ENCODE data around the gene PLEKHO2. TPM values are rescaled to one million over a fixed set of nuclear protein-coding genes. Genes with fewer than 3 reads are reported as not detected.
"Not testable (repeated sequence)": the region's sequence is repeated elsewhere in the genome, so short reads cannot be mapped to it uniquely, and the experiment has no call there.

Gene PLEKHO2, protein sequence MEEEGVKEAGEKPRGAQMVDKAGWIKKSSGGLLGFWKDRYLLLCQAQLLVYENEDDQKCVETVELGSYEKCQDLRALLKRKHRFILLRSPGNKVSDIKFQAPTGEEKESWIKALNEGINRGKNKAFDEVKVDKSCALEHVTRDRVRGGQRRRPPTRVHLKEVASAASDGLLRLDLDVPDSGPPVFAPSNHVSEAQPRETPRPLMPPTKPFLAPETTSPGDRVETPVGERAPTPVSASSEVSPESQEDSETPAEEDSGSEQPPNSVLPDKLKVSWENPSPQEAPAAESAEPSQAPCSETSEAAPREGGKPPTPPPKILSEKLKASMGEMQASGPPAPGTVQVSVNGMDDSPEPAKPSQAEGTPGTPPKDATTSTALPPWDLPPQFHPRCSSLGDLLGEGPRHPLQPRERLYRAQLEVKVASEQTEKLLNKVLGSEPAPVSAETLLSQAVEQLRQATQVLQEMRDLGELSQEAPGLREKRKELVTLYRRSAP
- 10.1 and 12.0 TPM in 2 replicates for total RNA-seq (2014; rRNA removed; shearing (Covaris generic))
- 21.3 and 24.5 TPM in 2 replicates for total RNA-seq (2022)
- Bru-seq, nascent RNA = percentile 74 among the genes with signal in this experiment
- BruChase-seq, experiment 1, labeled RNA remaining after a 6-hour chase = percentile 94 among the genes with signal in this experiment
- percentile 86 among the genes with signal in this experiment for BruChase-seq, experiment 2, labeled RNA remaining after a 2-hour chase
- long read RNA-seq, transcript PLEKHO2-201 (6 exons, 3,720 nt) = major isoform, 6 of 23 reads
- long read RNA-seq, partial matches to known transcripts = 14 of 23 reads
- long read RNA-seq, other reads (novel, unspliced or antisense) = 3 of 23 reads

DNA sequence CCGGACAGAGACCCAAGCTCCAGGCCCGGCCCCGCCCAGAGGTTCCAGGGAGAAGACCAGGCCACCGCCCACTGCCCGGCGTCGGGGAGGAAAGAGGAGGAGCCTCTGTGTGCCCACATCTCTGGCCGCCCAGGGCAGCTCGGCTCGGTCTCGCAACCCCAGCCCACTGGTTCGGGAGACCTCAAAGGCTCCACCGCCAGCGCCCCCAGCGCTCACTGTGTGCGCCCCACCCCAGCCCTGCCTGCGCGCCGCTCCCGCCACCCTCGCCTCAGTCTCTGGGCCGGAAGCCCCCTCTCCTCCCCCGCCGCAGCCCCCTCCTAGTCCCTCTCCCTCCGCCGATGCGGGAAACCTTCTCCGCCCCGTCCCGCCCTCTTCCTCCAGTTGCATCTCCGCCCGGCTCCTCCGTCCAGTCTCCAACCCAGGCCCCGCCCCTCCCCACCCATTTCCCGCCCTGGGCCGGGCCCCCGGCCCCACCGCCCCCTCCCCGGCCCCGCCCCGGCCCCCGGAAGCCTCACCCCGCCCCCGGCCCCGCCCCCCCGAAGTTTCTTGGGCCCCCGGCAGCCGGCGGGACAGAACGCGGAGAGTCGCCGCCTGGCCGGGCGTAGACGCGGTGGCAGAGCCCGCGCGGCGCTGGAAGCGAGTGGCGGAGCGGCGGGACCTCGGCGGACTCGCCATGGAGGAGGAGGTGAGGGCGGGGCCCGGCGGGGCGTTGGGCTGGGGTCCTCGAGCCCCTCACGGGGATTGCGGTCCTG lies at the start of gene PLEKHO2:
Gene PLEKHO2 (plus strand): TSS at position 572 of the 752 bp plus-strand sequence. CDS start 102 bp downstream, at position 674.
- Histone ChIP-seq H3K4me2 (ENCODE audit: low read length) (peak within 1 kb of the TSS; percentile 95), H3K9me2 (ENCODE audit: insufficient read depth, low read length) (no peaks in the 10 kb centered on the region), H3K27ac (ENCODE audit: low read depth, low read length, poor library complexity, severe bottlenecking) (peak within 1 kb of the TSS; percentile 56), H3K79me2 (ENCODE audit: insufficient read depth, low read depth, low read length) (peaks cover 31% of the 10 kb centered on the region), H3K4me1 (ENCODE audit: insufficient read depth, low read length, poor library complexity, severe bottlenecking) (peaks cover 64% of the 10 kb centered on the region), H3K9me3 (ENCODE audit: low read length) (no peaks in the 10 kb centered on the region), H4K20me1 (ENCODE audit: insufficient read depth, low read length) (0 out of 2 replicates have a peak, but pooled peaks cover 4% of the 10 kb centered on the region), H2AFZ (ENCODE audit: low read length) (peak within 1 kb of the TSS; percentile 65; the same call in 1 of the 2 replicates), H3K4me3 (ENCODE audit: low read depth, low read length, poor library complexity, severe bottlenecking) (peak within 1 kb of the TSS; percentile 92), H3K36me3 (ENCODE audit: insufficient read depth, low read length) (no peaks in the 10 kb centered on the region)
- ChIA-PET POLR2A (interaction anchor here (0.5 to 1.6 kb wide), 6 partner anchors 16 to 1757 kb away, joined by 3 to 11 read pairs (median 4); partner anchors contain the start of gene PIF1), CTCF (ENCODE audit: unreplicated experiment) (no interaction called here)
- TF ChIP-seq EZH2phosphoT487 (IDR thresholded peaks at IDR 0.05; ENCODE audit: borderline replicate concordance, low read depth, low read length) = no peak
- peak; percentile 59 for TF ChIP-seq CTCF (conservative IDR thresholded peaks at IDR 0.05; ENCODE audit: low read length)
- DNase-seq (ENCODE audit: low spot score) = peak; percentile 94
- BruUV-seq (replicated peaks) = no TSS peak
- intact Hi-C loops (cut with micrococcal nuclease; ENCODE audit: unreplicated experiment) = loop anchor here (1.0 to 5.0 kb wide), 3 partner anchors 17 to 186 kb away; partner anchors contain the start of genes MTFMT and PIF1

- H3K9me3 ChIP-seq (ENCODE audit: low read length) = no peaks in the 10 kb centered on the region
- H3K4me3 ChIP-seq (ENCODE audit: low read depth, low read length, poor library complexity, severe bottlenecking) = no peak overlapping the region
- POLR2A ChIA-PET = interaction anchor here (0.7 kb wide), 2 partner anchors 136 to 416 kb away, joined by 4 to 6 read pairs; no protein-coding TSS in a partner anchor
- BruUV-seq (replicated peaks) = no TSS peak
- H3K36me3 ChIP-seq (ENCODE audit: insufficient read depth, low read length) = no peaks in the 10 kb centered on the region
- TF ChIP-seq EZH2phosphoT487 (IDR thresholded peaks at IDR 0.05; ENCODE audit: borderline replicate concordance, low read depth, low read length) (no peak), CTCF (conservative IDR thresholded peaks at IDR 0.05; ENCODE audit: low read length) (no peak)
- H4K20me1 ChIP-seq (ENCODE audit: insufficient read depth, low read length) = no peaks in the 10 kb centered on the region
- CTCF ChIA-PET (ENCODE audit: unreplicated experiment) = no interaction called here
- DNase-seq (ENCODE audit: low spot score) = no peak
- H3K4me1 ChIP-seq (ENCODE audit: insufficient read depth, low read length, poor library complexity, severe bottlenecking) = no peaks in the 10 kb centered on the region
- H3K79me2 ChIP-seq (ENCODE audit: insufficient read depth, low read depth, low read length) = no peaks in the 10 kb centered on the region
- H2AFZ ChIP-seq (ENCODE audit: low read length) = no peak overlapping the region
- intact Hi-C loops (cut with micrococcal nuclease; ENCODE audit: unreplicated experiment) = no loop called here
- H3K9me2 ChIP-seq (ENCODE audit: insufficient read depth, low read length) = no peaks in the 10 kb centered on the region
- H3K27ac ChIP-seq (ENCODE audit: low read depth, low read length, poor library complexity, severe bottlenecking) = no peak overlapping the region
- no peak overlapping the region for H3K4me2 ChIP-seq (ENCODE audit: low read length)
Measured at GRCh38 chr15:64792282-64792681, 49.4 kb upstream of the PLEKHO2 start.

GRCh38 chr15:64795299-64795698 lies 46.4 kb upstream of the PLEKHO2 start:
- H3K36me3 ChIP-seq (ENCODE audit: insufficient read depth, low read length); H3K79me2 ChIP-seq (ENCODE audit: insufficient read depth, low read depth, low read length); H3K9me2 ChIP-seq (ENCODE audit: insufficient read depth, low read length); H3K4me2 ChIP-seq (ENCODE audit: low read length); CTCF ChIA-PET (ENCODE audit: unreplicated experiment); H3K4me1 ChIP-seq (ENCODE audit: insufficient read depth, low read length, poor library complexity, severe bottlenecking); H2AFZ ChIP-seq (ENCODE audit: low read length); DNase-seq (ENCODE audit: low spot score); POLR2A ChIA-PET; H3K4me3 ChIP-seq (ENCODE audit: low read depth, low read length, poor library complexity, severe bottlenecking); H3K27ac ChIP-seq (ENCODE audit: low read depth, low read length, poor library complexity, severe bottlenecking); H3K9me3 ChIP-seq (ENCODE audit: low read length); intact Hi-C loops (cut with micrococcal nuclease; ENCODE audit: unreplicated experiment); BruUV-seq (replicated peaks); H4K20me1 ChIP-seq (ENCODE audit: insufficient read depth, low read length): not testable (repeated sequence)

GRCh38 chr15:64795921-64796320 lies 45.8 kb upstream of the PLEKHO2 start:
- H3K4me3 ChIP-seq (ENCODE audit: low read depth, low read length, poor library complexity, severe bottlenecking); intact Hi-C loops (cut with micrococcal nuclease; ENCODE audit: unreplicated experiment); BruUV-seq (replicated peaks); CTCF ChIA-PET (ENCODE audit: unreplicated experiment); H3K9me2 ChIP-seq (ENCODE audit: insufficient read depth, low read length); H3K27ac ChIP-seq (ENCODE audit: low read depth, low read length, poor library complexity, severe bottlenecking); H3K36me3 ChIP-seq (ENCODE audit: insufficient read depth, low read length); DNase-seq (ENCODE audit: low spot score); H3K4me1 ChIP-seq (ENCODE audit: insufficient read depth, low read length, poor library complexity, severe bottlenecking); H4K20me1 ChIP-seq (ENCODE audit: insufficient read depth, low read length); H3K4me2 ChIP-seq (ENCODE audit: low read length); H2AFZ ChIP-seq (ENCODE audit: low read length); H3K79me2 ChIP-seq (ENCODE audit: insufficient read depth, low read depth, low read length); H3K9me3 ChIP-seq (ENCODE audit: low read length): not testable (repeated sequence)
- POLR2A ChIA-PET = interaction anchor here (0.5 kb wide), 1 partner anchor 41 kb away, joined by 5 read pairs; no protein-coding TSS in a partner anchor
